ENCODE measurements around the gene RPS6KA2. TPM values are rescaled to one million over a fixed set of nuclear protein-coding genes. Genes with fewer than 3 reads are reported as not detected.

Gene RPS6KA2
- total and polyA plus RNA-seq, 5 experiments from 2014 or later, result 2.1 to 13.6 (median 4.8) TPM

DNA sequence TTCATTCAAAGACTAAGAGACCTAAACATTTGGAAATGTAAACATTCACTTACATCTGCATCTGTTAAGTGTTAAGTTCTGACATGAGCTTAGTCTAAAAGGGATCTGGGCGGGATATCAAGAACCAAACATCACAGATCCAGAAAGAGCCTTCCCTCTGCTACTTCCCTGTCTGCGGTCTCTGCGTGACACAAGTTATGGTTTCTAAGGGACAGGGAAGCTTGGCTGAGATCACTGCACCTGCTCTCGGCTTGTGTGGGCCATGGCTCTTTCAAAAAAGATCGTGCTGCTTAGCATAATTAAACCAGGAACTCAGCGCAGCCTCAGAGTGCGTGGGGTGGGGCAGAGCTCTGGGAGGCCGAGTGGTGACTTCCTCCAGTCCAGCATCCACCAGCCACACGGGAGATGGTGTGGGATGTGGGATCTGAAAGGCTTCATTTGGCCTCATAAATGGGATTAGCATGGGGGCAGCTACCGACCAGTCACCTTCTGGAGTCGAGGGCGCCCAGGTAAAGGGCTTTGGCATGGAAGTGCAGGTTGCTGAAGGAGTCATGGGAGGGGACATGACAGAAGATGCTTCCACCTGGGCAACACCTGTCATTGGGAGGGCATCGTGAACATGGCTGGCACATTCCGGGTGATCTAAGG lies 23.9 kb downstream of the RPS6KA2 start:
- POLR2A ChIA-PET, result no interaction called here

GRCh38 chr6:166601956-166602355 lies 25.1 kb downstream of the RPS6KA2 start:
- peaks cover 0 to 3% (median 0%) of the 10 kb centered on the region in 5 donors for H3K27me3 Mint-ChIP-seq
- DNase-seq, result no peak
- H3K4me1 Mint-ChIP-seq, result peaks cover 0 to 6% (median 0%) of the 10 kb centered on the region in 4 donors
- no peaks in the 10 kb centered on the region for H3K9me3 Mint-ChIP-seq
- no peak overlapping the region for H3K4me3 Mint-ChIP-seq
- peaks cover 0 to 2% (median 0%) of the 10 kb centered on the region in 3 donors for H3K36me3 Mint-ChIP-seq
- POLR2A ChIA-PET, result no interaction called here
- no peak overlapping the region for H3K27ac Mint-ChIP-seq
- ATAC-seq, result no peak

More for the DNA sequence above, 23.9 kb downstream of the RPS6KA2 start:
- H3K27ac Mint-ChIP-seq, result no peak overlapping the region
- ATAC-seq, result no peak
- H3K9me3 Mint-ChIP-seq, result no peaks in the 10 kb centered on the region
- DNase-seq, result no peak
- H3K36me3 Mint-ChIP-seq, result peaks cover 0 to 2% (median 0%) of the 10 kb centered on the region in 3 donors
- peaks cover 0 to 6% (median 0%) of the 10 kb centered on the region in 4 donors for H3K4me1 Mint-ChIP-seq
- H3K27me3 Mint-ChIP-seq, result peaks cover 0 to 2% (median 0%) of the 10 kb centered on the region in 5 donors
- no peak overlapping the region for H3K4me3 Mint-ChIP-seq

GRCh38 chr6:166600931-166601330 lies 26.1 kb downstream of the RPS6KA2 start:
- H3K4me1 Mint-ChIP-seq, result peaks cover 0 to 6% (median under 1%) of the 10 kb centered on the region in 4 donors
- peaks cover 0 to 2% (median 0%) of the 10 kb centered on the region in 3 donors for H3K36me3 Mint-ChIP-seq
- no peaks in the 10 kb centered on the region for H3K9me3 Mint-ChIP-seq
- H3K27ac Mint-ChIP-seq, result no peak overlapping the region
- DNase-seq (no peak), ATAC-seq (no peak)
- H3K4me3 Mint-ChIP-seq, result no peak overlapping the region
- peaks cover 0 to 3% (median 1%) of the 10 kb centered on the region in 5 donors for H3K27me3 Mint-ChIP-seq
- POLR2A ChIA-PET, result no interaction called here

GRCh38 chr6:166599205-166599604 lies 27.8 kb downstream of the RPS6KA2 start:
- no peak overlapping the region for H3K4me3 Mint-ChIP-seq
- peaks cover 0 to 6% (median under 1%) of the 10 kb centered on the region in 4 donors for H3K4me1 Mint-ChIP-seq
- no peaks in the 10 kb centered on the region for H3K9me3 Mint-ChIP-seq
- peaks cover 0 to 4% (median 0%) of the 10 kb centered on the region in 3 donors for H3K36me3 Mint-ChIP-seq
- POLR2A ChIA-PET, result interaction anchor here (0.5 kb wide), 1 partner anchor 10 kb away, joined by 3 read pairs; no protein-coding TSS in a partner anchor
- no peak overlapping the region for H3K27ac Mint-ChIP-seq
- H3K27me3 Mint-ChIP-seq, result peaks cover 0 to 3% (median 1%) of the 10 kb centered on the region in 5 donors
- ATAC-seq (no peak), DNase-seq (no peak)

- no peak overlapping the region for H3K4me3 Mint-ChIP-seq
- DNase-seq, result no peak
- no peak overlapping the region for H3K27ac Mint-ChIP-seq
- H3K27me3 Mint-ChIP-seq, result peaks cover 0 to 3% (median 1%) of the 10 kb centered on the region in 5 donors
- peaks cover 0 to 4% (median 0%) of the 10 kb centered on the region in 3 donors for H3K36me3 Mint-ChIP-seq
- ATAC-seq, result no peak
- POLR2A ChIA-PET, result interaction anchor here (0.5 kb wide), 1 partner anchor 11 kb away, joined by 3 read pairs; no protein-coding TSS in a partner anchor
- peaks cover 0 to 6% (median under 1%) of the 10 kb centered on the region in 4 donors for H3K4me1 Mint-ChIP-seq
- H3K9me3 Mint-ChIP-seq, result no peaks in the 10 kb centered on the region
Observed at GRCh38 chr6:166598441-166599138, 28.5 kb downstream of the RPS6KA2 start.

GRCh38 chr6:166597711-166598440 lies 29.2 kb downstream of the RPS6KA2 start:
- Mint-ChIP-seq H3K27me3 (peaks cover 0 to 3% (median 1%) of the 10 kb centered on the region in 5 donors), H3K4me3 (no peak overlapping the region), H3K4me1 (peaks cover 0 to 6% (median under 1%) of the 10 kb centered on the region in 4 donors), H3K27ac (peak overlapping the region in 1 of 10 donors; percentile 15), H3K9me3 (no peaks in the 10 kb centered on the region), H3K36me3 (peaks cover 0 to 4% (median 0%) of the 10 kb centered on the region in 3 donors)
- POLR2A ChIA-PET, result no interaction called here
- no peak for ATAC-seq
- DNase-seq, result no peak

DNA sequence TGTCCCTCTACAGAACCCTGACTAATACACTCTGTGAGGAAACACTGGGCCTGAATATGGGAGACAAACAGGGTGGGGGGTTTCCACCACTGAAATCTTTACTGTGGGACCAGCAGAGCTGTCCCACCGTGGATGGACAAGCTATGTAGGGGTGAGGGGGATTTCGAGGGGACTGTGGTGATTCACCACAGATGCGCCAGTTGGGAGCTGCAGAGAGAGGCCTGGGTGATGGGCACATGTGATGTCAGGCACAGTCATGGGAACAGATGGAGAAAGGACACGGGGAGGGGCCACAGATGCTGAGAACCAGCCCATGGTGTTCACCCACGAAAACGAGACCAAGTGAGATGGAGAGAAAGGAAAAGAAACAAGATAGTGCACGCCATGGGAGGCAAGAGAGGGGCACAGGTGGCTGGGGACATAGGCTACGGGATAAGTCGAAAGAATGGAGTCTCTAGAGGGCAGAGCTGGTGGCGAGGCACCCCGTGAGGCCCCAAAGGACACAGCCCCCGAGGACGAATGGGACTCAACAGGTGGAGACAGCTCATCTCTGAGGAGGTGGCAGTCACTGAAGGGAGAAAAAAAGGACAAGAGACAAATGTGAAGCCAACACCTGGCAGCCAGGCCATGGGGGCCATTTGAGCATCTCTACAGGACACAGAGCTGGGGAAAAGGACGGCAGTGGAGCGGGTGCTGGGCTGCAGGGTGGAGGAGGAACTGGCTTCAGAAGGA lies 30.1 kb downstream of the RPS6KA2 start:
- ATAC-seq (no peak), DNase-seq (no peak)
- H3K4me1 Mint-ChIP-seq, result peaks cover 0 to 6% (median under 1%) of the 10 kb centered on the region in 4 donors
- H3K9me3 Mint-ChIP-seq, result no peaks in the 10 kb centered on the region
- H3K36me3 Mint-ChIP-seq, result peaks cover 0 to 4% (median 0%) of the 10 kb centered on the region in 3 donors
- H3K4me3 Mint-ChIP-seq, result no peak overlapping the region
- no peak overlapping the region for H3K27ac Mint-ChIP-seq
- POLR2A ChIA-PET, result no interaction called here
- H3K27me3 Mint-ChIP-seq, result peaks cover 0 to 3% (median 0%) of the 10 kb centered on the region in 5 donors

DNA sequence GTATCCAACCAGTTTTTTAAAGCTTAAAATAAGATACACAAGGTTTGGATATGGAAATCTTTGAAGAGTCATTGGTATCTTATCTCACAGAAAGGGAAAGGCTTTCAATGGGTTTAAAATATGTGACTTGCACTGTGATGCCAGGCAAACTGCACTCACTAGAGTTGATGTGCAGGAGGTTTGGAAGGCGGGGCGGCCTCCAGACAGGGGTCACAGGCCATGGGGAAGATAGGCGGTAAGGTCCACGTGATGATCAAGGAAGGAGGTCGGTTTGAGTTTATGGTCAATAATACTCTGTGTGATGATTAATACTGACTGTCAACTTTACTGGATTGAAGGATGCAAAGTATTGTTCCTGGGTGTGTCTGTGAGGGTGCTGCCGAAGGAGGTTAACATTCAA lies 31.1 kb downstream of the RPS6KA2 start:
- POLR2A ChIA-PET, result no interaction called here
- H3K4me3 Mint-ChIP-seq, result no peak overlapping the region
- ATAC-seq (no peak), DNase-seq (no peak)
- peaks cover 0 to 3% (median 0%) of the 10 kb centered on the region in 5 donors for H3K27me3 Mint-ChIP-seq
- no peak overlapping the region for H3K27ac Mint-ChIP-seq
- H3K9me3 Mint-ChIP-seq, result no peaks in the 10 kb centered on the region
- peaks cover 0 to 4% (median 0%) of the 10 kb centered on the region in 3 donors for H3K36me3 Mint-ChIP-seq
- peaks cover 0 to 6% (median under 1%) of the 10 kb centered on the region in 4 donors for H3K4me1 Mint-ChIP-seq

DNA sequence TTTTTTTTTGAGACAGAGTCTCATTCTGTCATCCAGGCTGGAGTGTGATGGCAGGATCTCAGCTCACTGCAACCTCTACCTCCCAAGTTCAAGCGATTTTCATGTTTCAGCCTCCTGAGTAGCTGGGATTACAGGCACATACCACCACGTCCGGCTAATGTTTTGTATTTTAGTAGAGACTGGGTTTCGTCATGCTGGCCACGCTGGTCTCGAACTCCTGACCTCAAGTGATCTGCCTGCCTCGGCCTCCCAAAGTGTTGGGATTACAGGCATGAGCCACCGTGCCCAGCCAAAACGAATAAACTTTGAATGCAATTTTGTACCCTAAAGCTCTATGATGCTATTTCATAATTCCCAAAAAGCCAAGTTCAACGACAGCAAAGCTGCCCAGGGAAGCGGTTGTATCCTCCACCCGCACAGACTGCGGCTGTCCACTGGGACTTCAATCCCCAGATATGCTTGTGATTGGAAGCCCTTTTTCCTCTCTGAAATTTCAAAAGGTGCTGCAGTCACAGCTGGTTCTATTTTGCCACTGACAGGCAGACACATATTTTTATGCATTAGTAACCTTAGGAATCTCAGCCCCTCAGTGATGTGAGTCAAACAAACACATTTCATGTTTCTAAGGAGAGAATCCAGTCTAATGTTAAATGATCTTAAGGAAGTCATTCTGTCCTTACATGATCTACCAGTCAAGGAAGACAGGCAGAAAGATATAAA lies 31.8 kb downstream of the RPS6KA2 start:
- Mint-ChIP-seq H3K27ac (no peak overlapping the region), H3K4me1 (peaks cover 0 to 2% (median under 1%) of the 10 kb centered on the region in 4 donors), H3K4me3 (no peak overlapping the region), H3K27me3 (peaks cover 0 to 3% (median 0%) of the 10 kb centered on the region in 5 donors), H3K9me3 (no peaks in the 10 kb centered on the region), H3K36me3 (peaks cover 0 to 2% (median 0%) of the 10 kb centered on the region in 3 donors)
- no peak for DNase-seq
- no peak for ATAC-seq
- POLR2A ChIA-PET, result no interaction called here

DNA sequence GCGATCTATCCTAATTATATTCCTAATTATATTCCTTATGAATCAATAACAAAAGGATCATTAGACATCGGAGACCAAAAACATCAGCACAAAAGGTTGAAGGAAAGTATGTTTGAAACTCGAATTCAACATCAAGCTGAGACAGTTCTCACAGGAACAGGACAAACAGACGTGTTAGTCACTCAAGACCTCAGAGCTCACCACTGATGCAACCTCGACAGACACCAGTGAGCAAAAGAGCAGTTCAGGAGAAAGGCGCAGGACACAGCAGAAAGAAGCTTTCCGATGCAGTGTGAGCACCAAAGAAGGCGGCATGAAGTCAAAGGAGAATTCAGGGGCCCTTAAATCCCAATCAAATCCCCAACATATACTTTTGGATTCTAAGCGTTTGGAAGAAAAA lies 34.2 kb downstream of the RPS6KA2 start:
- no peak for ATAC-seq
- no peak overlapping the region for H3K4me3 Mint-ChIP-seq
- POLR2A ChIA-PET, result interaction anchor here (1.1 kb wide), 1 partner anchor 9 kb away, joined by 3 read pairs; no protein-coding TSS in a partner anchor

DNA sequence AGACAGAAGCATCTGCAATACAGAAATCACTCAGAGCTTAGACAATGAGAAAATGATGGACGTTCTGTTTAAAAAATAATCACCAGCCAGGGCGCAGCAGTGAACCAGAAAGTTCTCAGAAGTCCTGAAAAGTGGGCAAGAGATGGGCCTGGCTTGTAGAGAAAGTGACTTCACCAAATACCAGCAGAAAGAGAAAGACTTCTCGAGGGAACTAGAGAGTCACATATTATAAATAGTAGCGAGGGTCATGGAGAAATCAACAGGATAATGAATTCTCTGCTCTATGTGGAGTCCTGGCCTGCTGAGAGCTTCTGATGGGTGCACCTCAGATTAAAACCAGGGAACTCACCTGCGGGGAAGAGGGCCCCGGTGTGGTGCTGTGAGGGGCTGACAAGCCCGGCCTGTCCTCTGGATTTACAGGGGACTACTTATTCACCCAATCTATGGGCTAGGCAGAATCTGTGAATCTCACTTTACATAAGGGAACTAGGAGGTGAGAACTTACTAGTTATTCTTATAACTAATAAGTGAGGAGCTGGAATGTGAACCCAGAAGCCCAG lies 35.0 kb downstream of the RPS6KA2 start:
- H3K9me3 Mint-ChIP-seq, result no peaks in the 10 kb centered on the region
- H3K36me3 Mint-ChIP-seq, result peaks cover 0 to 2% (median 0%) of the 10 kb centered on the region in 3 donors
- POLR2A ChIA-PET, result no interaction called here
- ATAC-seq (no peak), DNase-seq (no peak)
- no peak overlapping the region for H3K27ac Mint-ChIP-seq
- H3K4me1 Mint-ChIP-seq, result peaks cover 8 to 30% (median 8%) of the 10 kb centered on the region in 4 donors
- no peak overlapping the region for H3K4me3 Mint-ChIP-seq
- peaks cover 0 to 3% (median 0%) of the 10 kb centered on the region in 5 donors for H3K27me3 Mint-ChIP-seq

More for the DNA sequence above, 34.2 kb downstream of the RPS6KA2 start:
- Mint-ChIP-seq H3K4me1 (peaks cover 8 to 24% (median 8%) of the 10 kb centered on the region in 4 donors), H3K27ac (no peak overlapping the region), H3K36me3 (peaks cover 0 to 2% (median 0%) of the 10 kb centered on the region in 3 donors), H3K9me3 (no peaks in the 10 kb centered on the region), H3K27me3 (peaks cover 0 to 3% (median 0%) of the 10 kb centered on the region in 5 donors)
- DNase-seq, result no peak

Measured in naive thymus-derived CD8-positive, alpha-beta T cell (primary cell).